Measurements from ENCODE around the gene GTF2F1.
A peak's percentile ranks its signal among the peaks of the same experiment; 100 is the strongest.

Gene GTF2F1

DNA sequence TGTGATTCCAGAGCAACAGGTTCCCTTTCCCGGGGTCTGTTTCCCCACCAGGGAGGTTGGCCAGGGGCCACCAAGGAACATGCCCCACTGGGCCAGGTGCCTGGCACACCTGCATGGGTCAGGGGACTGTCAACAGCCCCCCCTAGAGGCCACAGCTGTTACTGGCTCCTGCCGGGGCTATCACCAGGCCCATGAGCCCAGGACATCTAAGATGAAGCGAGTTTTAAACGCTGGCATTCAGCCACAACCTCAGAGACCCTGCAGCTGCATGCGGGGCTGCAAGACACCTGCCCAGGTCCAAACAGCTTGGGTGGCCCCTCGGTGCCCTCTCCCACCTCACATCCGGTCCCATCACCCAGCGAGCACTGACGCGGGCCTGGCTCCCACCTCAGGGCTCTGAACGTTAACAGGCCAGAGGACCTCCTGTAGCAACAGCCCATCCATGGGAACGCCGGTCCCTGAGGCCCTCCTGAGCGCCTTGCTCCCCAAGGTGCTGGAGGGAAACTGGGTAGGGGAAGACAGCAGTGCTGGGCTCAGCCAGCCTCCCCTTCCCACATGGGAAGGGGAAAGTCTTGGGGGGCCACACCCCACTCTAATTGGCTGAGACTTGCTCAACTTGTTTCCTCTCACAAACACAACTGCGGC lies 19.6 kb upstream of the GTF2F1 start:
- Histone ChIP-seq H3K9me2 (replicated peaks; ENCODE audit: insufficient read depth, low read length) (no peaks in the 10 kb centered on the region), H3K27me3 (ENCODE audit: low read length) (no peaks in the 10 kb centered on the region), H3K4me2 (ENCODE audit: low read depth, low read length, poor library complexity, severe bottlenecking) (no peak overlapping the region), H3K79me2 (ENCODE audit: insufficient read depth, low read length) (no peaks in the 10 kb centered on the region), H3K4me3 (ENCODE audit: insufficient read depth, low read length, poor library complexity, severe bottlenecking) (no peak overlapping the region), H2AFZ (ENCODE audit: low read depth, low read length, severe bottlenecking) (no peak overlapping the region), H3F3A (ENCODE audit: insufficient read depth) (peaks cover 5% of the 10 kb centered on the region; the same call in 1 of the 2 replicates), H3K9me3 (ENCODE audit: insufficient read depth, low read length) (no peaks in the 10 kb centered on the region), H4K20me1 (ENCODE audit: low read depth, low read length) (no peaks in the 10 kb centered on the region), H3K27ac (ENCODE audit: low read depth, low read length) (no peak overlapping the region), H3K36me3 (ENCODE audit: low read length) (no peaks in the 10 kb centered on the region; the same call in 1 of the 2 replicates), H3K9ac (ENCODE audit: low read length) (no peak overlapping the region)
- TF ChIP-seq, protein P1, sequence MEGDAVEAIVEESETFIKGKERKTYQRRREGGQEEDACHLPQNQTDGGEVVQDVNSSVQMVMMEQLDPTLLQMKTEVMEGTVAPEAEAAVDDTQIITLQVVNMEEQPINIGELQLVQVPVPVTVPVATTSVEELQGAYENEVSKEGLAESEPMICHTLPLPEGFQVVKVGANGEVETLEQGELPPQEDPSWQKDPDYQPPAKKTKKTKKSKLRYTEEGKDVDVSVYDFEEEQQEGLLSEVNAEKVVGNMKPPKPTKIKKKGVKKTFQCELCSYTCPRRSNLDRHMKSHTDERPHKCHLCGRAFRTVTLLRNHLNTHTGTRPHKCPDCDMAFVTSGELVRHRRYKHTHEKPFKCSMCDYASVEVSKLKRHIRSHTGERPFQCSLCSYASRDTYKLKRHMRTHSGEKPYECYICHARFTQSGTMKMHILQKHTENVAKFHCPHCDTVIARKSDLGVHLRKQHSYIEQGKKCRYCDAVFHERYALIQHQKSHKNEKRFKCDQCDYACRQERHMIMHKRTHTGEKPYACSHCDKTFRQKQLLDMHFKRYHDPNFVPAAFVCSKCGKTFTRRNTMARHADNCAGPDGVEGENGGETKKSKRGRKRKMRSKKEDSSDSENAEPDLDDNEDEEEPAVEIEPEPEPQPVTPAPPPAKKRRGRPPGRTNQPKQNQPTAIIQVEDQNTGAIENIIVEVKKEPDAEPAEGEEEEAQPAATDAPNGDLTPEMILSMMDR (IDR thresholded peaks at IDR 0.05; ENCODE audit: insufficient read depth, low read length, poor library complexity, severe bottlenecking) = peak; percentile 71
- TF ChIP-seq EZH2phosphoT487 (conservative IDR thresholded peaks at IDR 0.05; ENCODE audit: low read length) = no peak

DNA sequence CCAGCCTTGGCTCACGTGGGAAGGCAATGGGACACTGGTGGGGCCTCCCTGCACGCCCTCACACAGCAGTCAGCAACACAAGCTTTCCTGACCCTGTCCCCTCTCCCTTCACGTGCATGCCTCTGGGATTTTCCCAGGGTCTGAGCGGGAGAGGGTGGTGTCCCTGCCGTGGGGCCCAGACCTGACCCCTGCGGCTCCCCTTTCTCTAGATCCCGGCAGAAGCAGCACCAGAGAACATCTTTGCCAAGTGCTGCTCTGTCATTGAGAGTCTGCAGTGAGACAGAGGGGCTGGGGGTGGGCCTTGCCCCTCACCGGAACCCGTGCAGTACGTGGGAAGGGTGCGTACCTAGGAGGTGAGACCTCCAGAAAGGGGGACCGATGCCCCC lies 19.1 kb upstream of the GTF2F1 start:
- H3K27me3 ChIP-seq (ENCODE audit: low read length) = no peaks in the 10 kb centered on the region
- H2AFZ ChIP-seq (ENCODE audit: low read depth, low read length, severe bottlenecking) = no peak overlapping the region
- no peak overlapping the region for H3K4me2 ChIP-seq (ENCODE audit: low read depth, low read length, poor library complexity, severe bottlenecking)
- H3K79me2 ChIP-seq (ENCODE audit: insufficient read depth, low read length) = no peaks in the 10 kb centered on the region
- no peaks in the 10 kb centered on the region for H3K9me2 ChIP-seq (replicated peaks; ENCODE audit: insufficient read depth, low read length)
- H4K20me1 ChIP-seq (ENCODE audit: low read depth, low read length) = no peaks in the 10 kb centered on the region
- H3K9ac ChIP-seq (ENCODE audit: low read length) = no peak overlapping the region
- TF ChIP-seq, protein P1 (IDR thresholded peaks at IDR 0.05; ENCODE audit: insufficient read depth, low read length, poor library complexity, severe bottlenecking) = no peak
- no peak for TF ChIP-seq EZH2phosphoT487 (conservative IDR thresholded peaks at IDR 0.05; ENCODE audit: low read length)
- H3F3A ChIP-seq (ENCODE audit: insufficient read depth) = peaks cover 5% of the 10 kb centered on the region; the same call in 1 of the 2 replicates
- H3K27ac ChIP-seq (ENCODE audit: low read depth, low read length) = no peak overlapping the region
- H3K9me3 ChIP-seq (ENCODE audit: insufficient read depth, low read length) = no peaks in the 10 kb centered on the region
- no peak overlapping the region for H3K4me3 ChIP-seq (ENCODE audit: insufficient read depth, low read length, poor library complexity, severe bottlenecking)
- no peaks in the 10 kb centered on the region; the same call in 1 of the 2 replicates for H3K36me3 ChIP-seq (ENCODE audit: low read length)

DNA sequence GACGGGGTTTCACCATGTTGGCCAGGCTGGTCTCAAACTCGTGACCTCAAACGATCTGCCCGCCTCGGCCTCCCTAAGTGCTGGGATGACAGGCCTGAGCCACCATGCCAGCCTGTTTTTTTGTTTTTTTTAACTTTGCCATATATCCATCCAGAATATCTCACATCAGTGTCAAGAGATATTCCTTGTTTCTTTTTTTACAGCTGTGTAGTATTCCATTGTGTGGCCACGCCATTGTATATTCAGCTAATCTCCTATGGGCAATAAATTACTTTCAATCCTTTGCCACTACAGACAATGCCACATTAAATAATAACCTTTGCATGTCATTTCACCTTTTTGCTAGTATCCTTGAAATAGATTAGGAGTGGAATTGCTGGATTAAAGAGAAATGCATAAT lies 16.4 kb upstream of the GTF2F1 start:
- no peak overlapping the region for H3K9ac ChIP-seq (ENCODE audit: low read length)
- no peaks in the 10 kb centered on the region for H3K27me3 ChIP-seq (ENCODE audit: low read length)
- no peaks in the 10 kb centered on the region for H3K9me2 ChIP-seq (replicated peaks; ENCODE audit: insufficient read depth, low read length)
- H4K20me1 ChIP-seq (ENCODE audit: low read depth, low read length) = no peaks in the 10 kb centered on the region
- no peak overlapping the region for H2AFZ ChIP-seq (ENCODE audit: low read depth, low read length, severe bottlenecking)
- H3K9me3 ChIP-seq (ENCODE audit: insufficient read depth, low read length) = no peaks in the 10 kb centered on the region
- no peaks in the 10 kb centered on the region; the same call in 1 of the 2 replicates for H3K36me3 ChIP-seq (ENCODE audit: low read length)
- H3K4me3 ChIP-seq (ENCODE audit: insufficient read depth, low read length, poor library complexity, severe bottlenecking) = no peak overlapping the region
- no peak overlapping the region for H3K4me2 ChIP-seq (ENCODE audit: low read depth, low read length, poor library complexity, severe bottlenecking)
- no peaks in the 10 kb centered on the region for H3K79me2 ChIP-seq (ENCODE audit: insufficient read depth, low read length)
- no peak for TF ChIP-seq EZH2phosphoT487 (conservative IDR thresholded peaks at IDR 0.05; ENCODE audit: low read length)
- TF ChIP-seq, protein P1 (IDR thresholded peaks at IDR 0.05; ENCODE audit: insufficient read depth, low read length, poor library complexity, severe bottlenecking) = no peak
- no peak overlapping the region for H3K27ac ChIP-seq (ENCODE audit: low read depth, low read length)
- H3F3A ChIP-seq (ENCODE audit: insufficient read depth) = peaks cover 5% of the 10 kb centered on the region; the same call in 1 of the 2 replicates

All from SU-DHL-6 (cell line).